GM12878 (cell line): ENCODE measurements around the gene SNAI3. TPM values are rescaled to one million over a fixed set of nuclear protein-coding genes. Genes with fewer than 3 reads are reported as not detected.

ENCODE experiments used
- ATAC-seq: fragments of 200-7000 bp; cut with Tn5 transposase; 3 replicates; pipeline ENCODE4 v1.9.1; 2020; ENCODE audit warnings: mild to moderate bottlenecking, moderate library complexity
- BruUV-seq: library from RNA; stranded (reverse); fragments of 400-500 nt; replicated peaks from 2 replicates; lab custom pipeline; 2021; lab: Mats Ljungman, UMichigan
- CTCF ChIA-PET: fragments of 300-600 bp; sonication (Branson Sonifier 250); formaldehyde crosslinking; extraction: SDS; loops from one replicate; lab custom pipeline; 2021; ENCODE audit warnings: inconsistent platforms; lab: Yijun Ruan, JAX
- POLR2A ChIA-PET: fragments of 350-600 bp; formaldehyde crosslinking; extraction: SDS; loops from one replicate; lab custom pipeline; 2021; ENCODE audit warnings: inconsistent platforms; lab: Charles Lee
- RAD21 ChIA-PET: fragments of 300-600 bp; sonication (Branson Sonifier 250); formaldehyde crosslinking; loops from one replicate; lab custom pipeline; 2023; ENCODE audit warnings: antibody characterized with exemption; ENCODE audit not compliant: unreplicated experiment; lab: Charles Lee
- SMC1A ChIA-PET: fragments of 300-600 bp; sonication (Branson Sonifier 250); formaldehyde crosslinking; loops from one replicate; lab custom pipeline; 2023; ENCODE audit not compliant: unreplicated experiment, uncharacterized antibody; lab: Charles Lee
- DNase-seq: peaks from one replicate; pipeline ENCODE4 v3.0.0-alpha.2; 2011; ENCODE audit warnings: low read depth, low spot score
- FAIRE-seq: peaks from 3 replicates; lab custom pipeline; 2011; peaks lifted over from hg19 to GRCh38; lab: Jason Lieb, UNC
- H2AFZ ChIP-seq: 2 replicates; pipeline ENCODE4 v1.6.0; 2011; ENCODE audit warnings: low read depth, low read length, control low read depth; ENCODE audit not compliant: control insufficient read depth
- H3K27ac ChIP-seq: 2 replicates; pipeline ENCODE4 v1.5.1; 2011; ENCODE audit warnings: control low read depth; ENCODE audit not compliant: control insufficient read depth, insufficient read depth
- H3K27me3 ChIP-seq, 2 experiments: replicated peaks in 1 of 2; 2 replicates each; pipeline versions ENCODE4 v1.6.0 to v1.6.1; 2011; ENCODE audit warnings: low read length in 1 of 2; ENCODE audit not compliant: control insufficient read depth in 2 of 2, insufficient read depth in 2 of 2
- H3K36me3 ChIP-seq, 2 experiments: 2 replicates each; pipeline ENCODE4 v1.5.1; 2011; ENCODE audit warnings: low read length in 1 of 2; ENCODE audit not compliant: control insufficient read depth in 2 of 2, insufficient read depth in 2 of 2
- H3K4me1 ChIP-seq: 2 replicates; pipeline ENCODE4 v1.6.1; 2011; ENCODE audit warnings: mild to moderate bottlenecking, low read length, moderate library complexity, mixed read lengths; ENCODE audit not compliant: control insufficient read depth, insufficient read depth
- H3K4me2 ChIP-seq: 2 replicates; pipeline ENCODE4 v1.6.0; 2011; ENCODE audit warnings: control low read depth; ENCODE audit not compliant: control insufficient read depth, insufficient read depth
- H3K4me3 ChIP-seq: fragments of 200-600 bp; sonication (generic); 2 replicates; pipeline ENCODE4 v1.5.1; 2016
- H3K79me2 ChIP-seq: 2 replicates; pipeline ENCODE4 v1.6.0; 2011; ENCODE audit warnings: low read length; ENCODE audit not compliant: control insufficient read depth, insufficient read depth
- H3K9ac ChIP-seq: 2 replicates; pipeline ENCODE4 v1.8.0; 2011; ENCODE audit warnings: low read length, control low read depth, mixed read lengths; ENCODE audit not compliant: control insufficient read depth, insufficient read depth
- H3K9me3 ChIP-seq: replicated peaks from 3 replicates; pipeline ENCODE4 v1.5.1; 2011; ENCODE audit warnings: mild to moderate bottlenecking, low read length; ENCODE audit not compliant: control insufficient read depth, insufficient read depth
- H4K20me1 ChIP-seq: 2 replicates; pipeline ENCODE4 v1.6.0; 2011; ENCODE audit not compliant: control insufficient read depth, insufficient read depth
- BMI1 ChIP-seq: fragments of 450-650 bp; IDR thresholded peaks from 2 replicates; pipeline ENCODE4 v1.6.1; 2016; ENCODE audit warnings: mild to moderate bottlenecking, moderate library complexity, borderline replicate concordance
- CHD1 ChIP-seq: IDR thresholded peaks from 2 replicates; pipeline ENCODE4 v1.6.1; 2012; ENCODE audit warnings: low read depth, low read length, improper control_type of control experiment
- DPF2 ChIP-seq: fragments of 450-650 bp; IDR thresholded peaks from 2 replicates; pipeline ENCODE4 v1.6.1; 2017; ENCODE audit warnings: mild to moderate bottlenecking
- ELK1 ChIP-seq: IDR thresholded peaks from 2 replicates; pipeline ENCODE4 v1.6.1; 2012; ENCODE audit warnings: low read depth, low read length, improper control_type of control experiment
- IRF5 ChIP-seq: fragments of 450-650 bp; IDR thresholded peaks from 2 replicates; pipeline ENCODE4 v1.6.1; 2017; ENCODE audit warnings: borderline replicate concordance
- KDM1A ChIP-seq: fragments of 200-600 bp; sonication (generic); IDR thresholded peaks from 2 replicates; pipeline ENCODE4 v1.6.1; 2016; ENCODE audit warnings: borderline replicate concordance
- MTA2 ChIP-seq: fragments of 450-650 bp; IDR thresholded peaks from 2 replicates; pipeline ENCODE4 v1.6.1; 2016; ENCODE audit warnings: low read depth, mild to moderate bottlenecking, moderate library complexity
- NFIC ChIP-seq: IDR thresholded peaks from 2 replicates; pipeline ENCODE4 v1.6.1; 2012; ENCODE audit warnings: low read depth, mild to moderate bottlenecking, inconsistent platforms, low read length, moderate library complexity
- NFYB ChIP-seq: IDR thresholded peaks from 2 replicates; pipeline ENCODE4 v1.6.1; 2011; ENCODE audit warnings: low read depth, mild to moderate bottlenecking, low read length, improper control_type of control experiment, moderate library complexity; ENCODE audit not compliant: insufficient read depth
- PAX8 ChIP-seq: fragments of 450-650 bp; IDR thresholded peaks from 2 replicates; pipeline ENCODE4 v1.6.1; 2017; ENCODE audit warnings: mild to moderate bottlenecking, moderate library complexity
- POLR2AphosphoS2 ChIP-seq: IDR thresholded peaks from 2 replicates; pipeline ENCODE4 v1.6.1; 2011; ENCODE audit warnings: low read depth, mild to moderate bottlenecking, low read length, improper control_type of control experiment, moderate library complexity
- RAD21 ChIP-seq: IDR thresholded peaks from 2 replicates; pipeline ENCODE4 v1.6.1; 2011; ENCODE audit warnings: mild to moderate bottlenecking, low read depth, low read length, moderate library complexity; ENCODE audit not compliant: insufficient read depth
- SIN3A ChIP-seq: IDR thresholded peaks from 2 replicates; pipeline ENCODE4 v1.6.1; 2012; ENCODE audit warnings: low read depth, low read length, improper control_type of control experiment
- SUZ12 ChIP-seq: fragments of 200-600 bp; sonication (generic); IDR thresholded peaks from one replicate; pipeline ENCODE4 v1.6.1; 2018; ENCODE audit warnings: antibody characterized with exemption, mild to moderate bottlenecking; ENCODE audit not compliant: unreplicated experiment
- USF2 ChIP-seq: IDR thresholded peaks from 2 replicates; pipeline ENCODE4 v1.6.1; 2011; ENCODE audit warnings: low read depth, low read length, improper control_type of control experiment, borderline replicate concordance
- ZBTB11 ChIP-seq: fragments of 450-650 bp; formaldehyde crosslinking; IDR thresholded peaks from 2 replicates; pipeline ENCODE4 v1.5.0; 2022; ENCODE audit warnings: mild to moderate bottlenecking, missing genetic modification characterization
- ZNF207 ChIP-seq: fragments of 450-650 bp; IDR thresholded peaks from 2 replicates; pipeline ENCODE4 v1.6.1; 2014; ENCODE audit warnings: antibody characterized with exemption, mild to moderate bottlenecking, borderline replicate concordance
- WGBS: methylation state at CpG from one replicate; pipeline ENCODE4 v1.1.6; 2016; ENCODE audit warnings: low lambda C conversion rate; ENCODE audit not compliant: insufficient replicate concordance, insufficient coverage; ENCODE audit errors: missing lambda C conversion rate; 5-methylcytosine and 5-hydroxymethylcytosine counted together
- in situ Hi-C: fragments of 300-500 bp; cut with MboI; formaldehyde crosslinking; loops from 9 replicates; pipeline ENCODE4 v1.14.3; 2018; ENCODE audit warnings: mixed read lengths
- intact Hi-C: fragments of 100-400 bp; cut with micrococcal nuclease; formaldehyde crosslinking; loops from one replicate; pipeline ENCODE4 v1.14.2; 2022; ENCODE audit not compliant: unreplicated experiment
- polyA plus RNA-seq, 11 experiments: library from polyadenylated mRNA; depleted of rRNA in 4 of 11; unstranded in 6 of 11; stranded (reverse) in 5 of 11; fragments of >200 nt; fragmentation: Nextera tagmentation in 4 of 11; fragmentation: Illumina TruSeq in 1 of 11; extraction: Ambion mirVana in 4 of 11; extraction: Trizol in 1 of 11; gene quantifications; 1 replicate in 1 of 11; 2 replicates in 10 of 11; pipeline versions ENCODE4 v1.2.1 to v1.2.3, GENCODE V29; 2011 to 2016; ENCODE audit warnings: inconsistent platforms in 2 of 11, missing spikeins in 2 of 11, low read depth in 1 of 11
- total RNA-seq, 4 experiments: library from RNA; depleted of rRNA in 3 of 4; stranded (reverse); fragments of >200 nt in 3 of 4; fragmentation: Illumina TruSeq in 1 of 4; extraction: Trizol in 1 of 4; gene quantifications; 2 replicates each; pipeline versions ENCODE4 v1.2.1 to v1.2.3, GENCODE V29; 2013 to 2021

Gene SNAI3
- total and polyA plus RNA-seq, 10 of the 15 experiments (the other 5 are each of a cell fraction or from before 2014, with no cell fraction given), result 0.21 to 7.4 (median 3.0) TPM

- ATAC-seq (no peak), DNase-seq (no peak), FAIRE-seq (no peak)
- POLR2A ChIA-PET, result no interaction called here
- Histone ChIP-seq H3K4me1 (peaks cover 29% of the 10 kb centered on the region), H3K27ac (no peak overlapping the region), H3K79me2 (peaks cover 6% of the 10 kb centered on the region), H3K9me3 (no peaks in the 10 kb centered on the region), H3K36me3 (peaks cover 0 to 7% of the 10 kb centered on the region in 2 experiments; a peak in 2 of 4 replicates), H3K4me2 (no peak overlapping the region), H2AFZ (no peak overlapping the region), H4K20me1 (no peaks in the 10 kb centered on the region), H3K27me3 (no peaks in the 10 kb centered on the region), H3K4me3 (no peak overlapping the region), H3K9ac (no peak overlapping the region)
- intact Hi-C loops (no loop called here), in situ Hi-C loops (no loop called here)
- RAD21 ChIA-PET, result no interaction called here
- no TSS peak for BruUV-seq
- TF ChIP-seq USF2 (no peak), PAX8 (no peak), SUZ12 (no peak), NFIC (no peak), KDM1A (no peak), RAD21 (no peak), IRF5 (no peak), ZNF207 (no peak), CHD1 (no peak), ZBTB11 (no peak), BMI1 (no peak), SIN3A (no peak), DPF2 (no peak), MTA2 (no peak), ELK1 (no peak), NFYB (no peak), POLR2AphosphoS2 (no peak)
- SMC1A ChIA-PET, result no interaction called here
- CTCF ChIA-PET, result interaction anchor here (0.6 kb wide), 1 partner anchor 46 kb away, joined by 3 read pairs; no protein-coding TSS in a partner anchor
- WGBS, result 86% methylated on average over 14 of the region's 14 CpGs
These were observed 10.1 kb upstream of the SNAI3 start for GRCh38 chr16:88696441-88696840.
